Measurements from ENCODE around the gene ALK. TPM values are rescaled to one million over a fixed set of nuclear protein-coding genes. Genes with fewer than 3 reads are reported as not detected.

ALK gene
- total RNA-seq, 1 experiment from 2014 or later = not detected

DNA sequence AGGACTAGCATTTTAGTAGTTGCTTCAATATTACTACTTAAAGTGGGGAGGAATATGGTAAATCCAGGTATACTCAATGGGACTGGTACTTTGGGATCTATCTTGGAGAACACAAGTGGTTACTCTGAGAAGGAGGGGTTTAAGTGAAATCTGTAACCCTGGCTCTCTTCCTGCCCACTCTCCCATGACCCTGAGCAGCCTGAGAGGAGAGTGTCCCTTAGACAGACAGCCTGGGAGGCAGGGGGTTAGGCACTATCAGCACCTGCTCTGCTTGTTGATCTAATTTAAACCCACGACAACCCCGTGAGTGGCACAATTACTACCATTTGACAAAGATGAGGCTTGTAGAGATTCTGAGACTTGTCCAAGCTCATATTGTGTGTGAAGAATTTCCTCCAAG is 395.5 kb downstream of the ALK start:
- Histone ChIP-seq H3K23ac (ENCODE audit: insufficient read length, low read depth, low read length) (no peak overlapping the region), H2AK5ac (ENCODE audit: insufficient read length, low read length) (no peak overlapping the region), H3K14ac (ENCODE audit: insufficient read depth, low read length) (no peak overlapping the region), H3K9ac (ENCODE audit: extremely low read depth, insufficient read length, low read length) (no peak overlapping the region), H3K4me1 (ENCODE audit: insufficient read depth, low read length) (0 out of 2 replicates have a peak, but pooled peaks cover 4% of the 10 kb centered on the region), H4K8ac (replicated peaks; ENCODE audit: insufficient read length, low read depth, low read length) (no peak overlapping the region), H2BK20ac (ENCODE audit: low read depth, low read length, poor library complexity, severe bottlenecking) (no peak overlapping the region), H3K4ac (ENCODE audit: low read depth, low read length) (no peak overlapping the region), H3K23me2 (ENCODE audit: insufficient read length, low read depth, low read length, poor library complexity, severe bottlenecking) (no peaks in the 10 kb centered on the region), H3K56ac (ENCODE audit: insufficient read length, low read depth, low read length) (no peak overlapping the region), H3K27ac (ENCODE audit: insufficient read length, low read depth, low read length) (no peak overlapping the region), H3K9me3 (ENCODE audit: control insufficient read depth, low read depth, low read length) (no peaks in the 10 kb centered on the region), H2BK5ac (ENCODE audit: insufficient read length, low read length) (no peak overlapping the region), H4K91ac (ENCODE audit: insufficient read length, low read depth, low read length) (no peak overlapping the region), H2BK15ac (ENCODE audit: low read depth, low read length) (no peak overlapping the region), H3K79me1 (ENCODE audit: insufficient read depth, low read depth, low read length, poor library complexity, severe bottlenecking) (no peaks in the 10 kb centered on the region), H4K5ac (ENCODE audit: insufficient read length, low read depth, low read length) (no peak overlapping the region), H4K20me1 (ENCODE audit: control insufficient read depth, insufficient read depth, insufficient read length) (no peaks in the 10 kb centered on the region), H3K18ac (ENCODE audit: insufficient read length, low read depth, low read length) (no peak overlapping the region), H2BK12ac (ENCODE audit: insufficient read length, low read depth, low read length) (no peak overlapping the region), H3K27me3 (ENCODE audit: insufficient read depth, low read length) (no peaks in the 10 kb centered on the region), H3T11ph (ENCODE audit: low read length) (no peak overlapping the region), H3K79me2 (ENCODE audit: insufficient read depth, low read length) (no peaks in the 10 kb centered on the region), H3K4me2 (ENCODE audit: insufficient read depth, insufficient read length, low read length) (no peak overlapping the region), H2BK120ac (ENCODE audit: low read depth, low read length, poor library complexity, severe bottlenecking) (no peak overlapping the region), H2AFZ (ENCODE audit: low read length) (no peak overlapping the region)
- Mint-ChIP-seq H3K27me3 (ENCODE audit: low read depth) (peaks cover 3% of the 10 kb centered on the region; the same call in 1 of the 2 replicates), H3K36me3 (ENCODE audit: insufficient read depth in 1 of 3, low read depth in 3 of 3) (no peaks in the 10 kb centered on the region), H3K9me3 (no peaks in the 10 kb centered on the region; a peak in 1 of 5 replicates), H3K4me3 (no peak overlapping the region), H3K4me1 (peaks cover 11 to 12% of the 10 kb centered on the region in 2 experiments), H3K27ac (no peak overlapping the region)
- TF ChIP-seq CTCF (conservative IDR thresholded peaks at IDR 0.05) = no peak
- WGBS (ENCODE audit: extremely low coverage, insufficient read length, low lambda C conversion rate) = no CpG with 5 or more reads among the region's 2 CpGs
- no peak for DNase-seq
